Vagina (tissue), 2 donors: ENCODE measurements around the gene DHRS11. TPM values are rescaled to one million over a fixed set of nuclear protein-coding genes. Genes with fewer than 3 reads are reported as not detected.

Experiments used
- DNase-seq, 2 donors: peaks; one replicate each; pipeline ENCODE4 v3.0.0-alpha.2; 2017; ENCODE audit errors: extremely low spot score in 2 of 2
- H3K27ac ChIP-seq: fragments of 200-600 bp; sonication (generic); one replicate; pipeline ENCODE4 v1.5.1; 2019
- H3K27me3 ChIP-seq: fragments of 200-600 bp; sonication (generic); one replicate; pipeline ENCODE4 v1.5.1; 2019
- H3K36me3 ChIP-seq, 2 donors: fragments of 200-600 bp; sonication (generic); one replicate each; pipeline ENCODE4 v1.5.1; 2017 to 2019
- H3K4me1 ChIP-seq: fragments of 200-600 bp; sonication (generic); one replicate; pipeline ENCODE4 v1.5.1; 2019
- H3K4me3 ChIP-seq, 2 donors: fragments of 200-600 bp; sonication (generic); 1 replicate in 1 of 2; 2 replicates in 1 of 2; pipeline ENCODE4 v1.5.1; 2016 to 2019
- H3K9me3 ChIP-seq: fragments of 200-600 bp; sonication (generic); one replicate; pipeline ENCODE4 v1.5.1; 2019
- CTCF ChIP-seq, 3 experiments: fragments of 450-650 bp in 2 of 3; fragments of 200-600 bp in 1 of 3; sonication (generic) in 1 of 3; IDR thresholded peaks; one replicate each; pipeline ENCODE4 v1.5.1; 2017 to 2019; ENCODE audit warnings: antibody characterized with exemption in 3 of 3, mild to moderate bottlenecking in 2 of 3, moderate library complexity in 2 of 3
- POLR2A ChIP-seq, 2 donors: fragments of 450-650 bp; IDR thresholded peaks; one replicate each; pipeline ENCODE4 v1.6.1; 2017; ENCODE audit warnings: antibody characterized with exemption in 2 of 2, mild to moderate bottlenecking in 2 of 2, moderate library complexity in 2 of 2
- POLR2AphosphoS5 ChIP-seq, 2 donors: sonication (generic); formaldehyde crosslinking; IDR thresholded peaks; one replicate each; pipeline ENCODE4 v1.9.0; 2017; ENCODE audit warnings: antibody characterized with exemption in 2 of 2, mild to moderate bottlenecking in 2 of 2, low read depth in 1 of 2; ENCODE audit not compliant: insufficient read depth in 1 of 2
- intact Hi-C: fragments of 100-400 bp; cut with DNase I; formaldehyde crosslinking; loops from one replicate; pipeline ENCODE4 v1.15.1; 2023
- total RNA-seq: library from RNA; depleted of rRNA; stranded (reverse); fragments of >200 nt; gene quantifications from one replicate; pipeline ENCODE4 v1.2.3, GENCODE V29; 2016

The DHRS11 gene
- total RNA-seq = 12.0 TPM

GRCh38 chr17:36591434-36592315, at the start of gene DHRS11:
DHRS11 (plus strand) TSS chr17:36591879; CDS start chr17:36592010, 131 bp downstream.
- Histone ChIP-seq H3K36me3 (peaks cover 0 to 17% of the 10 kb centered on the region in 2 donors), H3K9me3 (no peaks in the 10 kb centered on the region), H3K27ac (peak within 1 kb of the TSS; percentile 53), H3K4me3 (peak within 1 kb of the TSS; percentile 68 to 97), H3K4me1 (peaks cover 11% of the 10 kb centered on the region), H3K27me3 (no peaks in the 10 kb centered on the region)
- TF ChIP-seq POLR2A (IDR thresholded peaks at IDR 0.05) = peak in 1 of 2 donors; percentile 2
- no peak for TF ChIP-seq CTCF (IDR thresholded peaks at IDR 0.05)
- DNase-seq = no peak
- intact Hi-C loops = loop anchor here (10.0 kb wide), 1 partner anchor 47 kb away; the partner anchor contains the start of gene GGNBP2

GRCh38 chr17:36542755-36543154, 48.9 kb upstream of the DHRS11 start:
- Histone ChIP-seq H3K4me3 (no peak overlapping the region), H3K27ac (no peak overlapping the region), H3K9me3 (no peaks in the 10 kb centered on the region), H3K36me3 (peaks cover 0 to under 1% of the 10 kb centered on the region in 2 donors), H3K4me1 (peaks cover 33% of the 10 kb centered on the region), H3K27me3 (no peaks in the 10 kb centered on the region)
- DNase-seq = no peak
- intact Hi-C loops = loop anchor here (10.0 kb wide), 1 partner anchor 52 kb away; the partner anchor contains the start of gene DHRS11
- no peak for TF ChIP-seq CTCF (IDR thresholded peaks at IDR 0.05)
- no peak for TF ChIP-seq POLR2AphosphoS5 (IDR thresholded peaks at IDR 0.05; ENCODE audit: insufficient read depth in 1 of 2, low read depth in 1 of 2)
- no peak for TF ChIP-seq POLR2A (IDR thresholded peaks at IDR 0.05)

- no peak for DNase-seq
- Histone ChIP-seq H3K4me3 (peak overlapping the region; percentile 94 to 98), H3K27me3 (no peaks in the 10 kb centered on the region), H3K4me1 (peaks cover 45% of the 10 kb centered on the region), H3K27ac (peak overlapping the region; percentile 100), H3K36me3 (no peaks in the 10 kb centered on the region), H3K9me3 (no peaks in the 10 kb centered on the region)
- intact Hi-C loops = loop anchor here (10.0 kb wide), 1 partner anchor 51 kb away; the partner anchor contains the start of gene DHRS11
- no peak for TF ChIP-seq POLR2AphosphoS5 (IDR thresholded peaks at IDR 0.05; ENCODE audit: insufficient read depth in 1 of 2, low read depth in 1 of 2)
- no peak for TF ChIP-seq POLR2A (IDR thresholded peaks at IDR 0.05)
- TF ChIP-seq CTCF (IDR thresholded peaks at IDR 0.05) = no peak
These were observed 47.7 kb upstream of the DHRS11 start for GRCh38 chr17:36544044-36544306.

- TF ChIP-seq CTCF (IDR thresholded peaks at IDR 0.05) (no peak), POLR2AphosphoS5 (IDR thresholded peaks at IDR 0.05; ENCODE audit: insufficient read depth in 1 of 2, low read depth in 1 of 2) (peak in 1 of 2 donors; percentile 96), POLR2A (IDR thresholded peaks at IDR 0.05) (peak in 1 of 2 donors; percentile 89)
- intact Hi-C loops = loop anchor here (10.0 kb wide), 1 partner anchor 50 kb away; the partner anchor contains the start of gene DHRS11
- peak within 1 kb of the TSS; percentile 100 for H3K27ac ChIP-seq
- H3K9me3 ChIP-seq = no peaks in the 10 kb centered on the region
- H3K27me3 ChIP-seq = no peaks in the 10 kb centered on the region
- H3K4me1 ChIP-seq = peaks cover 50% of the 10 kb centered on the region
- peak in 1 of 2 donors; percentile 91 for DNase-seq
- peak within 1 kb of the TSS; percentile 94 to 98 for H3K4me3 ChIP-seq
- no peaks in the 10 kb centered on the region for H3K36me3 ChIP-seq
These were observed 47.2 kb upstream of the DHRS11 start, which contains the start of gene GGNBP2 for GRCh38 chr17:36544307-36545076. GGNBP2 (plus strand) TSS chr17:36544919; CDS start chr17:36545725, 806 bp downstream.
